Activated CD4-positive, alpha-beta T cell treated with anti-CD3 and anti-CD28 coated beads, Interleukin-2, amount 50 U/mL, for 24 hours (primary cell): ENCODE data around the gene MFSD6.
"Not testable (repeated sequence)": the region's sequence is repeated elsewhere in the genome, so short reads cannot be mapped to it uniquely, and the experiment has no call there.

ENCODE experiments used
- DNase-seq, 2 donors: peaks; one replicate each; pipeline ENCODE4 v3.0.0-alpha.2; 2020; ENCODE audit warnings: low read depth in 1 of 2, low spot score in 1 of 2

Gene MFSD6

DNA sequence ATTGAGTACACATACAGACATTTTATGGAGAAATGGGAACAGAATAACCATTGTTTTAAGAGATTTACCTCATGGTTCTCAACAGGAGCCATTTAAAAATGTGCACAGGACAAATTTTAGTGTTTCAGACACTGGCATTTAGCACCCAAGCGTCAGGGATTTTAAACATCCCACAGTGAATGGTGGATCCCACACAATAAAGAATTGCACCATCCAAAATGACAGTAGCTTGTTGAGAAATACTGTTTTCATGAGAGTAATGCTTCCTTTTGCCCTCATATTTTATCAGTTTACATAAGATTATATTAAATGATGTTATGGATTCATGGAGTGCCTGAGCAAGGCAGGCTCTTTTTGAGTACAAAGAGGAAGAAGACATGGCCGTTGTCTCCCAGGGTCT lies 54.0 kb downstream of the MFSD6 start:
- DNase-seq, result no peak

DNA sequence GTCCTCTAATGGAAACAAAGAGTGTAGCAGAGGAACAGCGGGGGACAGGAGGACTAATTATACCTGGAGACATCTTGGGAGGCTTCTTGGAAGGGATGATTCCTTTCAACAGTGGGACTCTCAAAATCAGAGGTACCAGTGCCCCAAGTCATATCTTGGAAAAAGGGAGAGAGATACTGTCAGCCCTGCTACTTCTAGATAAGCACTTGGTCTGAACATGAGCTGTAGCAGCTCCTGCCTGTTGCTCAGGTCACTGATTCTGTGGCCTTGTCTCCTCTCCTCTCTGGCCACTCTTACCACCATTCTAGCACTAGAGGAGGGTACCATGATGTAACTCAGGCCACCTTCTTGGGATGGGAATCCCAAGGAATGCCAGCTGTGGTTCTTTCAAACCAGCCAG lies 54.5 kb downstream of the MFSD6 start:
- DNase-seq, result no peak

GRCh38 chr2:190465060-190465459 lies 56.9 kb downstream of the MFSD6 start:
- no peak for DNase-seq

DNA sequence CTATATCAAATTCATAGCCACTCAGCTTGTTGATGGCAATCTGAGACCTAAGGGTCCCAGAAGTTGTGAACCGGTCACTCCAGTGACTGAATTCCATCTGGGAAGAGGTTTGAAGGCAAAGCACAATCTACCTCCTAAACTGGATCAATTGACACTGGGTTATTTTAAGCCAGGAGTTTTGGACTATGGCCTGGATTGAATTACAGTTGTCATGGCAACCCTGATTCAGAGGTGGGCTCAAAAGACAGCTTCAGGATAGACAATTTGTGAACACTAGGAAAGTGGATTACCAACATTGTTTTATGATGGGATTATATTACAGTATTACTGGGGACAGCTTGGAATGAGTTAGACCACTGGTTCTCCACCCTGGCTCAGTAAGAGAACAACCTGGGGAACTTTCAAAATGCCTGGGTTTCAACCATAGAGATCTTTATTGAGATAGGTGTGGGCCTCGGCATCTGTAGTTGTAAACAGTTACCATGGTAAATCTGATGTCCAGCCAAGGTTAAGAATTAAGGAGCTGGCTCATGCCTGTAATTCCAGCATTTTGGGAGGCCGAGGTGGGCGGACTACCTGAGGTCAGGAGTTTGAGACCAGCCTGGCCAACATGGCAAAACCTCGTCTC lies 58.8 kb downstream of the MFSD6 start:
- no peak for DNase-seq

GRCh38 chr2:190467575-190468083 lies 59.5 kb downstream of the MFSD6 start:
- no peak for DNase-seq

DNA sequence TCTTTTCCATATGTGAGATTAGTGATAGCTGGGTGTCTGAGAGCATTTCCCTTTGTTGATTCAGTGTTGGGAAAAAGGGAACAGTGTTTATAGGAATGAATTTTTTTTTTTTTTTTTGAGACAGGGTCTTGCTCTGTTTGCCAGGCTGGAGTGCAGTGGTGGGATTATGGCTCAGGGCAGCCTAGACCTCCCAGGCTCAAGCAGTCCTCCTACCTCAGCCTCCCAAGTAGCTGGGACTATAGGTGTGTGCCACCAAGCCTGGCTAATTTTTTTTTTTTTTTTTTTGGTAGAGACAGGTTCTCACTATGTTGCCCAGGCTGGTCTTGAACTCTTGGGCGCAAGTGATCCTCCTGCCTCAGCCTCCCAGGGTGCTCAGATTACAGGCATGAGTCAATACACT lies 60.2 kb downstream of the MFSD6 start:
- not testable (repeated sequence) for DNase-seq

GRCh38 chr2:190468814-190469569 lies 60.8 kb downstream of the MFSD6 start:
- DNase-seq, result no peak

DNA sequence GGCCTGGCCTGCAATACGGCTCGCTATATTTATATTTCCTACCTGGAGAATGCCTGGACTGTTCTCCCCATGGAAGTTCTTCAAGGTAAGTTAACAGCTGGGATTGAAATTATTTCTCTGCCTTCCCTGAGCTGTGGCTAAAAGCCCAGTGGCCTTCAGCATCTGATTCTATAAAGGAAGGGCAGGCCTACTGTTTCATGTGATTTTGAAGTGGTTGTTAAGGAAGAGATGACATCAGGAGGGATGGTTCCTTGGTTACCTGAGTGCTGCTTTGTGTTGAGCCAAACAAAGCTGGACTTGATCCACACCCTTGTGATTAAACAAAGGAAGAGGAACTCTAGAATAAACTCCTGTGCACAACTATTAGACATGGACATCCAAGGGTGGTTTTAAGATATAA lies 61.6 kb downstream of the MFSD6 start:
- DNase-seq, result no peak

- DNase-seq, result no peak
Measured at GRCh38 chr2:190470256-190470826, 62.2 kb downstream of the MFSD6 start.

- DNase-seq, result no peak
Measured at GRCh38 chr2:190477661-190478454, 69.7 kb downstream of the MFSD6 start.

DNA sequence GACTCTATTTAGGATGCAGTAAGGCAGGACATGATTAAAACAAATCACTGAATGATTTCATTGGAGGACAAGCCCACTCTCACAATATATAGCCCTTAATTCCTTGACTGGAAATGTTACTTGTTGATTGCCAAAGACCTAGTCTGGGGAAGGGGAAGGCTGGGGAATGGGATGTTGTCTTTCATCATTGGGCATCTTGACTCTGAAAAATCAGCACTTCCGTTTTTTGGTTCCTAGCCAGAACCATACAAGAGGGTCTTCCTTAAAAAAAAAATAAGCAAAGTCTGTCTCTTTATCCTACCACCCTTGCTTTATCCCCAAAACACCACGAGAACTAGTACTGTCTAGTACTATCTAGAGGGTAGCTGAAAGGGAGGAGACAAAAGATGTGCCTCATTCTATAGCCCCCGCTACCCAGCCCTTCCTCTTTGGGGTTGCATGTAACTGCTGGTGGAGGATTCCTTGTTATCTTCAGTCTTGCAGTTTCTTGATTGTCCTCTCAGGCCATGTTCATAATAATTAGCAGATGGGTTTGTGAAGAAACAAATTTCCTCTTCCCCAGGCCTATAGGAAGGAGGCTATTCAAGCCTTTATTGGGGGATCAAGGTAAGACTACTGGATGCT lies 70.5 kb downstream of the MFSD6 start:
- DNase-seq, result no peak

DNA sequence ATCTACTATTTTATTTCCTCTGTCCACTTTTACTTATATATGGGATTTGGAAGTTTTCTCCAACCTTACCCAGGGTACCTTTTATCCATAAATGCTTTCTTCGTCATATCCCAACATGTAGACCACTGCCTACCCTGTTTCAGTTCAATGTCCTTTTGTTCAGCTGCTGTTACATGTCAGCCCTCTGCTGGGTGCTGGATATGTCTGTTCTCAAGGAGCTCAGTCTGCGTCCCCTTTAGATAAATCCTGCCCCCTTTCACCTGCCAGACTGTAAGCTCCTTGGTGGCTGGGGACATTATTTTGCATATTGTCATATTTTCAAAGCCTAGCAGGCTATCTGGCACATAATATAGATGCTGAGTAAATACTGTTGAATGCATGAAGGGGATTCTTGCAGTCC lies 73.2 kb downstream of the MFSD6 start:
- no peak for DNase-seq

GRCh38 chr2:190482451-190482850 lies 74.3 kb downstream of the MFSD6 start:
- no peak for DNase-seq

GRCh38 chr2:190486037-190486623 lies 78.0 kb downstream of the MFSD6 start:
- DNase-seq, result no peak

GRCh38 chr2:190488516-190489233 lies 80.5 kb downstream of the MFSD6 start:
- no peak for DNase-seq

GRCh38 chr2:190489475-190489874 lies 81.3 kb downstream of the MFSD6 start:
- no peak for DNase-seq

- DNase-seq, result no peak
Measured at GRCh38 chr2:190490502-190490901, 82.3 kb downstream of the MFSD6 start.

DNA sequence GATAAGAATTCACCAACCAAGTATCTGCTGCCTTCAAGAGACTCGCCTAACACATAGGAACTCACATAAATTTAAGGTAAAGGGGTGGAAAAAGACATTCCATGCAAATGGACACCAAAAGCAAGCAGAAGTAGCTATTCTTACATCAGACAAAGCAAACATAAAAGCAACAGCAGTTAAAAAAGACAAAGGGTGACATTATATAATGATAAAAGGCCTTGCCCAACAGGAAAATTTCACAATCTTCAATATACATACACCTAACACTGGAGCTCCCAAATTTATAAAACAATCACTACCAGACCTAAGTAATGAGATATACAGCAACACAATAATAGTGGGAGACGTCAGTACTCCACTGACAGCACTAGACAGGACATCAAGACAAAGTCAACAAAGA lies 84.9 kb downstream of the MFSD6 start:
- DNase-seq, result no peak

DNA sequence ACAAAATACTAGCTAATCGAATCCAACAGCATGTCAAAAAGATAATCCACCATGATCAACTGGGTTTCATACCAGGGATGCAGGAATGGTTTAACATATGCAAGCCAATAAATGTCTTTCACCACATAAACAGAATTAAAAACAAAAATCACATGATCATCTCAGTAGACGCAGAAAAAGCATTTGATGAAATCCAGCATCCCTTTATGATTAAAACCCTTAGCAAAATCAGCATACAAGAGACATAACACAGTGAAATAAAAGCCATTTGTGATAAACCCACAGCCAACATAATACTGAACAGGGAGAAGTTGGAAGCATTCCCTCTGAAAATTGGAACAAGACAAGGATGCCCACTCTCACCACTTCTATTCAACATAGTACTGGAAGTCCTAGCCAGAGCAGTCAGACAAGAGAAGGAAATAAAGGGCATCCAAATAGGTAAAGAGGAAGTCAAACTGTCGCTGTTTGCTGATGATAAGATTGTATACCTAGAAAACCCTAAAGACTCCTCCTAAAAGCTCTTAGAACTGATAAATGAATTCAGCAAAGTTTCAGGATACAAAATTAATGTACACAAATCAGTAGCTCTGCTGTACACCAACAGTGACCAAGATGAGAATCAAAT lies 86.6 kb downstream of the MFSD6 start:
- DNase-seq, result not testable (repeated sequence)

- no peak for DNase-seq
Measured at GRCh38 chr2:190497428-190497827, 89.3 kb downstream of the MFSD6 start.
